HG02759 (cell line): ENCODE data around the gene TMEM255B.

Experiments used
- ATAC-seq: cut with Tn5 transposase; IDR thresholded peaks from one replicate; pipeline ENCODE4 v1.9.1; 2021; ENCODE audit warnings: mild to moderate bottlenecking, moderate library complexity; ENCODE audit not compliant: unreplicated experiment

TMEM255B gene

DNA sequence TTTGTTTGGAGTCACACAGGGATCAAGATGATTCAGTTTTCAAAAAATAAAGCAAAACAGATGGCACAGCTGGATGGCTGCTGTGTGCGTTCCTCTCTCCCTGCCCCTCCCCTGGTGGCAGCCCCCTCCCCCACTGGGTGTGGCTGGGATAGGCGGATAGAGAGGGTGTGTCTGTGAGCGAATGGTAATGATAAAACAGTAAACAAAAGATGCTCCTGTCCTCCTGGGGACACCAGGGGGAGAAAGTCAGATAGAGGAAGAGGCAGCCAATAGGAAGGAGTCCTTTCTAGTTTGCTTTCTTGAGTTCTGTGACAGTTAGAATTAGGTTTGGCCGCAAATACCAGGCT, 6.5 kb downstream of the TMEM255B start:
- no peak for ATAC-seq

DNA sequence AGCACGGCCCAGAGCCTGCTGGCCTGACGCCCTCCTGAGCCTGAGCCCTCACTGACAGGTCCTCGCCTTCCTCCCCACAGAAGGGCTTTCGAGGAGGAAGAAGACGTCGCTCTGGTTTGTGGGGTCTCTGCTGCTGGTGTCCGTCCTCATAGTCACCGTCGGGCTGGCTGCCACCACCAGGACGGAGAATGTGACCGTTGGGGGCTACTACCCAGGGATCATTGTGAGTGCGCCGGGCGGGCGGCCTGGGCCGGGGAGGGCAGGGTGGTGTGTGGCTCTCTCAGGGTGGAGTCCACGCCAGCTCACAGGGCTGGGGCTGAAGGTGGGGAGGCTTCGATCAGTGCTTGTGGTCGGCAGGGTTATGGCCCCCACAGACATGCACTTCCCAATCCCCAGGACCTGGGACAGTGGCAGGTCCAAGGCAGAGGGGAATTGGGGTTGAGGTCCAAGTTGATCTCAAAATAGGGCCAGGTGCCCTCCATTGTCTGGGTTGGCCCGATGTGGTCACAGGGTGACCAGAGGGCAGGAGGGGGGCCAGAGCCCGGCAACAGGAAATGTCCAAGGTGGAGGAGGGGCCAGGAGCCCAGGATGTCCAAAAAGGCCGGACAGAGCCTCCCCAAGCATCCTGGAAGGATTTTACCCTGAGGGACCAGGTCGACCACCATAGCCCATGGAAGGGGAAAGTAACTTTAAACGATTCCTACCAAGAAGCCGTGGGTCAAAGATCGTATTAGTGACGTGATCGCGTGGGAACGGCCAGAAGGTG, 7.2 kb downstream of the TMEM255B start:
- no peak for ATAC-seq

DNA sequence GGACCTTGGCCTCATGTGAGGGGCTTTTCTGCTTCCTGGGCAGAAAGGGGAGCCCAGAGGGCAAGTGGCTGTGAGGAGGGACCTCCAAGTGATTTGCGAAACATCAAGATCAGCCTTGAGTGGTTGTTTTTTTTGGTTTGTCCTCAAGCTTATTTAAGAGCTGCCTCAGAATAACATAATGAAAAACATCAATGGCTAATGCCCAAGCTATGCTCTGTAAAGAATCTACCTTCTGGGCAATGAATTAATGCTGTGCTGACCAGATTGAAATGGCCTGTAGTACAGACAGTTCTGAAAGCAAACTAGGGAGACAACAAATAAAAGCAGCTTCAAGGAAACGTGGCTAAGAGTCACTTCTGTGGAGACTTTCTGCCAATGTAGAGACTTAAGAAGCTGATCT, 8.3 kb downstream of the TMEM255B start:
- ATAC-seq: no peak

DNA sequence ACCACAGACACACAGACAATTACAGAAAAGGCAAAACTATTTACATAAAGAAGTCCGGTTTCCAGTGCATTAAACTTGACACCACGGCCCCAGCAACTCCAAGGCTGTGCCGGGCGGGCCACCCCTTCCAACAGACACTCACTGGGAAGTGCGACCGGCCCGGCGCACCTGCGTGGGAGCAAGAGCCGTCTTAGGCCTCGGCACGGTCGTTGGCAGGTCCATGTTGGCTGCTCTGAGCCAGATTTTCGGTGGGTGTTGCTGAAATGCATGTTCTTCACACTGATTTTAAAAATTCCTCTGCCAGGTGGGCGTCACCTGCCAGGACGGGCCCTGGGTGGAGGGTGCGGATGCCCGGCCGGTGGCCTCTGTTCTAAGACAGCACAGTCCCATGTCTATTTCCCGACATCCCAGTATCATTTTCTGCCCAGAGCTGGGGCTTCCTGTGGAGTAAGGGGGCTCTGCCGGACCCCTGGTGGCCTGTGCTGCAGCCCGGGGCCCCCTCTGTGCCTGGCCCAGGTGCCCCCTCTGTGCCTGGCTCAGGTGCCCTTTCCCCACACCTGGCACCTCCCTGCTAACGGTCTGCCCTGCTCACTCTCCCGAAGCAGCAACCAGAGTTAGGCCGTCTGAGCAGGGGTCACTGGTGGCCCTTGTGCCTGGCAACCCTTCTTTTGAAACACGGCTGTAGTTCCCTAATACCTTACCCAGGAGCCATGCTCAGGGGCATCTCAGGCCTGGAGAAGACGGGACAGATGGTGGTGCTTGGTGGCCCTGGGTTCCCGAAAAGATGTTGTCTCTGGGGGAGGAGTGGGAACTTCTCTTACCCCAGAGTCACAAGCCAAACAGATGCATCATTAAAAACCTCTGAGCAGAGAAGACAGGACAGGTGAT, 9.2 kb downstream of the TMEM255B start:
- no peak for ATAC-seq

DNA sequence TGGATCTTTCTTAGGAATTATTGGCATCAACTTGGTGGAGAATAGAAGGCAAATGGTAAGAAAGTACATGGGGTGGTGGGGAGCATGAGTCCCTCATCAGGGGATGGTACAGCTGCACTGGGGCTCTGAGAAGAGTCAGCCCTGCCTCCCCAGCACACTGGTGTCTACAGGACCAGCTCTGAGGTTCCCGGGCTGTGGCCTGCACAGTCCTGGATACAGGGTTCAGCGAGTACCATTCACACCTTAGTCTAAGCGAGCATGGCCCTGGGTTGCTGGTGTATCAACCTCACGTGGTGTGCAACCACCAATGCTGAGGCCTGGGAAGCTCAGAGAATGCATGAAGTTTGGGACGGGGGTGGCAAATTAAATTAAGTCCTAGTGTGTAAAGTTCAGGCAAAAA, 10.1 kb downstream of the TMEM255B start:
- no peak for ATAC-seq

DNA sequence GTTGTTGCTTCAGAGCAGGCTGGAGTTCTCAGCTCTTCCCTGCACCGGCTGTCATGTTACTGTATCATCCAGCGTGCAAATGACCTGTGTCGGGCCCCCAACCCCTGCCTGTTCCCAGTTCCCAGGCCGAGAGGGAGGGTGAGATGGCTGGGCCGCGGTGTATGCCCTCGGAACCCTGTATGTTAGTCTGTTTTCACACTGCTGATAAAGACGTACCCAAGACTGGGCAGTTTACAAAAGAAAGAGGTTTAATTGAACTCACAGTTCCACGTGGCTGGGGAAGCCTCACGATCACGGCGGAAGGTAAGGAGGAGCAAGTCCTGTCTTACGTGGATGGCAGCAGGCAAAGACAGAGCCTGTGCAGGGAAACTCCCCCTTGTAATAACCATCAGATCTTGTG, 10.9 kb downstream of the TMEM255B start:
- no peak for ATAC-seq

DNA sequence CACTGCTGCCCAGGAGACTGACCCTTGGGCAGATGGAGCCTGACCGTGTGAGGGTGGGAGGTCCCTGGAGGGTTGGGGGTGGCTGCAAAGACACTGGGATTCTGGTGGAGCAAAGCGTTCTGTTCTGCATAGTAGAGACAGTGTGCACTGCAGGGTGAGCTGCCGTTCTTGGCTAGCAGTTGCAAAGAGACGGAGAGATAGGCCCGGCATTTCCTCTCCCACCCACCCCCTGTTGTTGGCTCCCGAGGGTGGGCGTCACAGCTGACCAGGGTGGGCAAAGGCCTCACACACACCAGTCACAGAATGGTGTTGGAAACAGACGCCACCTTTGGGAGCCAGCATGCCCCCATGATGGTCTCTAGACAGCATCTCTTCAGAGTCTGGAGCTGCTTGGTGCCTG, 11.4 kb downstream of the TMEM255B start:
- no peak for ATAC-seq

DNA sequence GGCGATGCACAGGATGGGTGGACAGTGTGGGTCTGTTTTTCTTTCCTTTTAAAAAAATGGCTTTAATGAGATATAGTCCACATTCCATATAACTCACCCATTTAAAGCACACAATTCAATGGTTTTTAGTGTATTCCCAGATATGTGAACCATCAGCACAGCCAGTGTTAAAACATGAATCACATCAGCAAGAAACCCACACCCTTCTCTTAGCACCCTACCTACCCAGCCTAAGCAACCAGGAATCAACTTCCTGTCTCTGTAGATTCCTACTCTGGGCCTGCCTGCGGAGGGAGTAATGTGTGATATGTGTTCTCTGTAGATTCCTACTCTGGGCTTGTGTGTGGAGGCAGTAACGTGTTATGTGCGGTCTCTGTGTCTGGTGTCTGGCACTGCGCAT, 11.9 kb downstream of the TMEM255B start:
- ATAC-seq: no peak

DNA sequence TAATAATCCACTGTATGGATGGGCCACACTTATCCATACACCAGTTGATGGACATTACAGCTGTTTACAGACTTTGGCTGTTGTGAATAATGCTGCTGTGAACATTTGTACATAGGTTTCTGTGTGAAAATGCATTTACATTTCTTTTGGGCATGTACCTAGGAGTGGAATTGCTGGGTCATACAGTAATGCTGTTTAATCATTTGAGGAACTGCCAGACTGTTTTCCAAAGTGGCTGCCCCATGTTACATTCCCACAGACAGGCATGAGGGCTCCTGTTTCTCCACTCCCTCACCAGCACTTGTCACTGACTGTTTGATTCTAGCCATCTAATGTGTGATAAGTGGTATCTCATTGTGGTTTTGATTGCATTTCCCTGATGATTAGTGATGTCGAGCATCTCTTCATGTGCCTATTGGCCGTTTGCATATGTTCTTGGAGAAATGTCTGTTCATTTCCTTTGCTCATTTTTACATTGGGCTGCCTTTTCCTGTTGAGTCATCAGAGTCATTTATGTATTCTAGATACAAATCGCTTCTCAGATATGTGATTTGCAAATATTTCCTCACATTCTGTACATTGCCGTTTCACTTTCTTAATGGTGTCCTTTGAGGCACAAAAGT, 12.8 kb downstream of the TMEM255B start:
- no peak for ATAC-seq

DNA sequence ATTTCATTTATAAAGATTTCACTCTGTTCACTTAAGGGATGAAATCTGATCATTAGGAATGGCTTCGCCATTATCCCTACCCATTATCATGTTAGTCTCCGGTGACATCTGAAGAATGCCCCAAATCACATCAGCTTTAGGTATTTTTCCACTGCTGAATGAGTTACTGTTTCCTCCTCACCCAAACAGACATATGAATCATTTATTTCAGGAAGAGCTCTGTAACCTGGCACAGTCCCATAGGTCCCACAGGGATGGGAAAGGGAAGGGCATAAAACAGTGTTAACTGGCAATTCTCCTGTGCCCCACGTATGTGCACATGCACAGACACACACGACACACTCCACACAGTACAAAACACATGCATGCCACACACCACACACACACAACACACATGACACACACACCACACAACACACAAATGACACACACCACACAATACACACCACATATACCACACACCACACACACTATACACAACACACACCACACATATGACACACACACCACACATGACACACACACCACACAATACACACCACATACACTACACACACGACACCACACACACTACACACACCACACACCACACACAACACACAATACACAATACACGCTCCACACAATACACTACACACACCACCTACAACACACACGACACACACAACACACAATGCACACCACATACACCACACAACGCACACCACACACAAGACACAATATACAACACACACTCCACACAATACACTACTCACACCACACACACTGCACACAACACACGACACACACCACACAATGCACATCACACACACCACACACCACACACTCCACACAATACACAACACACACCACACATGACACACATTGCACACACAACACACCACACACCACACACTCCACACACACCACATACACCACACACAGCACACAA, 15.4 kb downstream of the TMEM255B start:
- no peak for ATAC-seq

DNA sequence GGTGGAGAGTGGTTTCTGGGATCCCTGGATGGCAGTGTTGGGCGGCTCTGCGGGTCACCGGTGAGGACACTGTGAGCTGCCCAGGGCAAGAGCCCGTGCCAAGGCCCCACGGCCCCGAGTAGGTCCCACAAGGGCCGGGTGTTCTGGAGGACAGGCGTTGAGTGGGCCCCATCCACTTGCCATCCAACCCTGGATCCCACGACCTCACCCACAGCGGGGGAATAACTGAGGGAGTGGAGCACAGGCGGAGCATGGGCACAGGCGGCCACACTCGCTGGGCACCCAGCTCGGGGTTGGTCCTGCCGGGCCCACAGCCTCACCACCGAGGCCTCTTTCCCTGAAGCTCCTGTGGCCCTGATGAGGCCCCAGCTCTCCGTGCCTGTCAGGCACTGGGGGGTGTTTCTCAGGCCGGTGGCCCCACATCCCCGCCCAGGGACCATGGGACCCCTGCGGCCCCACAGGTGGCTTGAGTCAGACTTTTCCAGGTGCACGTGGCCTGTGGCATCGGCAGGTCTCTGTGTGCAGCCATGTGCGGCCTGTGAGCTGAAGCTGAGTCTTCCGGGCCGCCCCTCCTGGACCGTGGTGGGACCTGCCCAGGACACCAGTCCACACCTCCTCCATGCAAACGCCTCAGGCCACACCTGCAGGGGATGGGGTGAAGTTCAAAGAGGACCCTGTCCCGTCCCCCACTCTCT, 16.6 kb downstream of the TMEM255B start:
- ATAC-seq: no peak

DNA sequence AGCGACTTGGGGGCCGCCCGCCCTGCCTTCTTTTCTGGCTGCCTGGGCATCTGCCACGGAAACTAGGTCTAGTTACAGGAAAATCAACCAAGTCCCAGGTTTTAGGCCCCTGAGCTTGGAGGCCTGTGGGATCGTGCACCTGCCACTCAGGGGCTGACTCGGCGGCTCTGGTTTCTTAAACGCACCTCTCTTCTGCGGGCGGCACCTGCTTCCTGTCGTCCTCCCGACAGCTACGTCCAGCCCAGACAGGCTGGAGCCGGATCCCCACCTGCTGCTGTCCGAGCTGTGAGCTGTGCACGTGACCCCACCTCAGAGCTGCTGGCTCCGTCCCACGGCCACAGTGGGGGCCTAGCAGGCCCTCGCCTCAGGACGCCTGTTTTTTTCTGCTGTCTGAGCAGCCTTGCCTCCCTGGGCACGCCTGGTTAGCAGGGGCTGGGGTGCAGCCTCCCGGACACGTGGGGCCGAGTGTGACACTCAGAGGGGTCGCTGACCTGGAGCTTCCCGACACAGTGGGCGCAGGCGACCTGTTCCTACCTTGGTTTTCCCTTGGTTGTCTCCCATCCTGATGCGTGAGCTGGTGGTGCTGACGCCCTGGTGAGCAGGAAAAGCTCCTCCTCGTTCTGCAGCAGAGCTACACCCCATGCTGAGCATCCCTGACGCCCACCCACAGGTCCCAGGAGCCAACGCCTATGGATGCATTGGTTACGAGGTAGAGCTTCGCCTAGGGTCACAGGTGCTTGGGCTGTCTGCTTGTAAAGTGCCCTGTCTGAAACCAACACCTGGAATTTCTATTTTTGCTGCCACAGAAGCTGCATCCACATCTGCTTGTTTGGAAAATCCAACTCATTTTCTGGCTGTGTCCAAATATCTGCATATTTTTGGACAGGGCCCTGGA, 17.5 kb downstream of the TMEM255B start:
- ATAC-seq: no peak

DNA sequence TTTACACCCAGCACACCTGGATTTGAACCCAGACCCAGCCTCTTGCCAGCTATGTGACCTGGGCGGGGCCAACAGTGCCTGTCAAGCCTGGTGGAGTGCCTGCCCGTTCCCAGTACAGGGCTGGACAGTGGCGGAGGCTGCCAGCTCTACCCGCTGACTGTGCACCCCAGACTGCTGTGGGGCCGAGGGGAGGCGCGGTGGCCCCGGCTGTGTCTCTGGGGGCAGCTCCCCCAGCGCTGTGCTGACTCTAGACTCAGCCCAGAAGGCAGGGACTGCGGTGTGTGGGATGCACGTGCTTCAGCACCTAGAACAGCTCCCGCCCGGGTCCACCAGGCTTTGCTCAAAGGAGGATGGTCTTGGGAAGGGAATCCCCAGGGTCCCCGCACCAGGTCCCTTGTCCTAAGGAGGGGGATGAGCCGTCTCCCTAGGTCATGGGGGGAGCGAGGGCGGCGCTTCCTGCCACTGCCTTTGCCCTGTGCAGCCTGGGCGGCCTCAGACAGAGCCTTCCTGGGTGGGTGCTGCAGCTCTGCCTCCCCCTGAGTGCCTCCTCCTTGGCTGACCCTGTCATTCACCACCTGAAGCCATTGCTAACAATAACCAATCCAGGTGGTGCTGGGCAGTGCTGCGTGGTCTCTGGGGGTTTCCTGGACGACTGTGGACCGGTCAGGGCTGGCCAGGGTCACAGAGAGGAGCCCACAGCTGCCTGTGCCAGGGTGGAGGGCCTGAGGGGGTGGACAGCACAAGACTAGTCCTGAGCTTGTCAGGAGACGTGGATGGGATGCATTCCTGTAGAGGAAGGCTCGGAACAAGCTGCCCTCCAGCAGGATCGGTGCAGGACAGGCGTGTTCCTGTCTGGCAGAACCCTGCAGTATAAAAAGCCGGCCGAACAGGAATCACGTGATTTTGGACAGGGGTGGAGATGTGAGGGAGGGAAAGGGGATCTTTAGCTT, 18.6 kb downstream of the TMEM255B start:
- no peak for ATAC-seq

DNA sequence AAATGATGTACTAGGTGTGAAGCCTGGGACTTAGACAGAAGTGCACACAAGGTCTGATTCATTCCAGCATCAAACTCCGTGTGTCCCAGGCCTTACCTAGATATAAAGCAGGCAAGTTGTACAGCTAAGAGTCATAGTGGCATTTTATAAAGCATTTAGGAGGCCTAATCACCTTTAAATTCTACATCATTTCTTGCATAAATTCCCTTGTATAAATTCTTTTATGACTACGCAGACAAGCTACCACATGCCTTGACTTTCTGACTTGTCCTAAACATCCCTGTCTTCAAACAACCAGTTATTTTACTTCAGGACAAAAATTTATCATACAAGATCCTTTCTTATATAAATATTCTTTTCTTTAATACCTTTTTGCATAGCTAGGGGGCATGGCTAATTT, 22.5 kb downstream of the TMEM255B start:
- ATAC-seq: no peak

DNA sequence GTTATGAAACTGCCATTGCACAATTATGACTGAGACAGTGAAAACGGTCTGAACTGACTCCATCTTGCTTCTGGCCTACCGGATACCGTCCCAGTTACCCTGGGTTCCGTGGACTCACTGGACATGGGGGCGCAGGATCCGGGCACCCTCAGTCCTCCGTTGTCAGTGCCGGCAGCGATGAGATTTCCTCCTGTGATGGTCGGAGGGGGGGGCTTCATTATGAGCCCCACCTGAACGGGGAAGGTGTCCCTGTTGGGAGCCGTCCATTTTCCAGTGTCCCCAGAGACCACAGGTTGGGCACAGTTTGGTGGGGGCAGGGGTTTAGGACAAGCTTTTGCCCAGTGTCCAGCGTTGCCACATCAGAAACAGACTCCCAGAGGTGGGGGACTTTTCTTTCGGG, 23.4 kb downstream of the TMEM255B start:
- ATAC-seq: no peak

DNA sequence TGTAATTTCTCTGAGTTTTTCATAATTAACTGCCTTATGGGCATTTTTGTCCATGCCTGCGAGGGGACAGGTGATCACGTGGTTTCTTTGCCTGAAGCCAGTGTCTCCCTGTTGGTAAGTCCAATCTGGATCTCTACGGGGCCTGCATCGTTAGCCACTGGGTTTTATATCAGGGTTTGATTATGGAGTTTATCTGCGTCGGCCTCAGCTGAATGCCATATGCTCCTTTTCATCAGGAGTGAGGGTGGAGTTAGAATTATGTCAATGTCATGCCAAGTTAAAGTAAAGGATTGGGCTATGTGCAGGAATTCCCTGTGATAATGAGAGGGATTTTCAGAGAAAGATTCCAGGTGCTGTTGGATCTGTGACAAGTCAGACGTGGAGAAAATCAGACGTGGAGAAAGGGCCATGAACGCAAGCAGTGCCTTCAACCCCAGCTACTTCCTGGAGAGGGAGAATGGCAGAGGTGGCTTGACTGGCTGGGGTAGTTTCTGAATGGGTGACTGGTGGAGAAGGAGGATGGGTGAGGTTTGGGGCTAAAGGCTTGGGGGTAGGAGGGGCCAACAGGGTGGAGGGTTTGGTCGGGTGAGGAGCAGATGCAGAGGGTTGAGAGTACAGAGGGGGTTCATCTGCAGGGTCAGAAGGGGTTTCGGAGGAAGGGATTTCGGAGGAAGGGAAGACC, 24.3 kb downstream of the TMEM255B start:
- ATAC-seq: no peak

DNA sequence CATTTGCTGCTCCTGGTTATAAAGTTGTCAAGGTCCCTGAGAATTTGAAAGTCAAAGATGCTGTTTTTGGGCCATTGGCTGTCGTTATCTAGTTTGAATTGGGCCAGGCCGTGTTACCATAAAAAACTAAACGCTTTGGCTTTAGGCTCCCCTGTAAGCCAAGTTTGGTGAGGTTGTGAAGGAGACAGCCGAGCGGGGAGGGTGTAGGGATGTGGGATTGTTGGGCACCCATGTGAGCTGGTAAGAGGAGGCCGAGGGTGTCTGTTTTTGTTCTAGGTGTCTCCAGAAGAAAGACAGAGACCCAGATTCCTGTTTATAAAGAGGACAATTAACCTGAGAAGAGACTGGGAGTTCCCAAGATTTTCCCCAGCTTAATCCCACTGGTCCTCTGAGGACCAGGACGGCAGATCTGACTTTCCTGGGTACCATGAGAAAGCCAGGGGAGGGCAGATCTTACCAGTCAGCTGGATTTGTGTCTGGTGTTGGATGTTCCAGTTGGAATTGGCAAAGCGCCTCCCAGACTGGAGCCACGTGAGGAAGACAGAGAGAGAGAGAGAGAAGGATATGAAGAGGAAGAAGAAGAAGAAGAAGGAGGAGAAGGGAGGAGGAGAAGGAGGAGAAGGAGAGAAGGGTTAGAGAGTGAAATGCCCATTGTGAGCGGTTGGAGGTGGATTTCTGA, 25.1 kb downstream of the TMEM255B start:
- ATAC-seq: no peak
